ENCODE measurements around the gene DDAH1.

DDAH1 gene

GRCh38 chr1:85440612-85441011 is 24.3 kb downstream of the DDAH1 start:
- no peak for DNase-seq (ENCODE audit: low spot score)

GRCh38 chr1:85438353-85438752 is 26.6 kb downstream of the DDAH1 start:
- DNase-seq (ENCODE audit: low spot score), result no peak

DNA sequence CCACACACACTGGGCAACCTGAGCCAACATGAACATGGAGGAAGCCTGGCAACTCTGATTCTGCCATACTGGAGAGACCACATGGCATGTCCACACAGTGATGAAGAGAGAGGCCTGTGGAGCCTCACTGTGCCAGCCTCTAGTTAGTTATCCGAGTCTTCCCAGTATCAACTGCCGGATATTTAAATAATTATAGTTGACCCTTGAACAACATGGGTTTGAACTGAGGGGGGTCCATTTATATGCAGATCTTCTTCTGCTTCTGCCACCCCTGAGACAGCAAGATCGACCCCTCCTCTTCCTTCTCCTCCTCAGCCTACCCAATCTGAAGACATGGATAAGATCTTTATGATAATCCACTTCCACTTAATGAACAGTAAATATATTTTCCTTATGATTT is 27.8 kb downstream of the DDAH1 start:
- no peak for DNase-seq (ENCODE audit: low spot score)

DNA sequence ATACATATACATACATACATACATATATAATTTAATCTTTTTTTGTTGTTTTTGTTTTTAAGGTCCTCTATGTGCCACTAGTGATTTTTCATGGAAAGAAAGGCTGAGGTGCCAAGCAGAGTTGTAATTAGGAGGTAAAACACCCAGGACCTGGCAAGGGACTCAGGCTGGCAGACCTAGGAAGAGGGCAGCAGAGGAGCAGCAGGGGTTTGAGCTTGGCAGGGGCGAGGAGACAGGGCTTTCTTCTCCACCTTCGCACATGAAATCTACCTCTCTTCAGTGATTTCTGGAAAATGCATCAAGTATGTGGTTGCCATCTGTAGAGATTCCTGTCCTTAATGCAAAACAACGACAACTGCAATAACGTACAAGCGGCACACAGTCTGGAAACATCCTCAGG is 31.9 kb downstream of the DDAH1 start:
- DNase-seq (ENCODE audit: low spot score), result peak; percentile 58

DNA sequence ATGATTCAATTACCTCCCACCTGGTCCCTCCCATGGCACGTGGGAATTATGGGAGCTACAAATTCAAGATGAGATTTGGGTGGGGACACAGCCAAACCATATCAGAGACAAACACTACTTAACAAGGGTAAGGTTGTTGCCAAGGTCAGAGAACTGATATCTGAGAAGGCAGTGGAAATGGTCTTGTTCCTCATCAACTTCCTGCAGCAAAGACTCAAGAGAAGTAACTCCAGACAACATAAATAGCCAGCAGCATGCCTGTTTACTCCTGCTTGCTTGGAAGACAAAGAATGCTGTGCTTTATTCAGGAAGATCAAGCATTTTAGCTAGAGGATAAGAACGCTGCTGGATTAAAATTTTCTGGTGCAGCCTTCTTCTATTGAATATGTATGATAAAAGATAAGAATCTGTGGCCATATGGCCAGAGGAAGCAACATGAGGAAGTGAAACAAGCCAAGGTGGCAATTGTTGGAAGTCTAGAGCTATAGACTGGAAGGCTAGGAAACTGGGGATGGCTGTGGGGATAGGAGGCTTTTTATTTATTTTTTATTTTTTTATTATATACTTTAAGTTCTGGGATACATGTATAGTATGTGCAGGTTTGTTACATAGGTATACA is 36.4 kb downstream of the DDAH1 start:
- DNase-seq (ENCODE audit: low spot score), result no peak

DNA sequence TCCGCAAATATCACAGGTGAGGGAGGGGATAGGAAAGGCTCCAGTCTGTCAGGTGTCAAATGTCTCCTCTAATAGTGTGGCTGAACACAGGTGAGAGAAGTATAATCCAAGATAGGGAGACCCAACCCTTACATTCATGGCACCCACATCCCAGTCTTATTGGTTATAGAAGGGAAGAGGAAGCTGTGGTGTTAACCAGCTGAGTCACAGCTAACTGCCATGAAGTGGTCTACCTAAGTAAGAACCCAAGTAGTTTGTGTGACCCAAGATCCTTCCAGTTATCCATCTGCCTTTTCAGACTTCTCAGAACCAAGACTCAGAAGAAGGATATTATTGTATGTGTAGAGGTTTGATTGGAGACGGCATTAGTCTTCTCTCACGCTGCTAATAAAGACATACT is 37.1 kb downstream of the DDAH1 start:
- no peak for DNase-seq (ENCODE audit: low spot score)

DNA sequence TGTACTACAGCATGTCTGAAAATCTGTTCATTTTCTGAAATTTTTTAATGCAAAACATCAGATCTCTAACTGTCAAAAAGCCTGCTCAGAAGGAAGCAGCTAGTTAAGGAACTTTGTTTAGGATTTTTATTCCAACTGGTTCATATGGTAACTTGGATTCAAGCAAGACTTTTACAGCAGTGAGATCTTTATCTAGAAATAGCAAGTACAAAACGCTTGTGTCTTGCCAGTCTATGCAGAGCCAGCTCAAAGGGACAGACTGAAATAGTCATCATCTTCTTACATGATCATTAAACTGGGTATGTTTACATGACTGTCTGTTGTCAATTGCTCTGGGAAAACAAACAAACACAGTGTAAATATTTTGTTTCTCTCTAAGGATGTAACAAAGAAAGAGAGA is 37.6 kb downstream of the DDAH1 start:
- DNase-seq (ENCODE audit: low spot score), result no peak

DNA sequence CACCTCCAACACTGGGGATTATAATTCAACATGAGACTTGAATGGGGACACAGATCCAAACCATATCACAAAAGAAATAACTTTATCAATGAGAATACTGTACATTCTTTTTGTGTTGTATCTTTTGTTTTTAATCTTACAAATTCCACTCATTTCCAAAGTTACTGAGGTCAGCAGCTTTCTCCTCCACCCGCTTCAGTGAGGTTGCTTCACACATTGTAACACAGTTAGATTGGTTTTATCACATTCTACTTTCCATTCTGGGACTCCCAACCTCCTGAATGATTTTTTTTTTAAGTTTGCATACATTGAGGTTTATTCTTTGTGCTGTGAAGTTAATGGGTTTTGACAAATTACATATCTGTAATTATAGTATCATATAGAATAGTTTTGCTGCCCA is 43.8 kb downstream of the DDAH1 start:
- DNase-seq (ENCODE audit: low spot score), result no peak

DNA sequence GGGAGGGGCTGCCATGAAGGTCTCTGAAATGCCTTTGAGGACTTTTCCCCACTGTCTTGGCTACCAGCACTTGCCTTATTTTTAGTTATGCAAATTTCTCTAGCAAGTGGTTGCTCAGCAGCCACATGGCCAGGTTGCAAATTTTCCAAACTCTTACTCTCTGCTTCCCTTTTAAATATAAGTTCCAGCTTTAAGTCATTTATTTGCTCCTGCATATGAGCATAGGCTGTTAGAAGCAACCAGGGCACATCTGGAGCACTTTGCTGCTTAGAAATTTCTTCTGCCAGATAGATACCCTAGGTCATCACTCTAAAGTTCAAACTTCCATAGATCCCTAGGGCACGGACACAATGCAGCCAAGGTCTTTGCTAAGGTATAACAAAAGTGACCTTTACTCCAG is 44.8 kb downstream of the DDAH1 start:
- DNase-seq (ENCODE audit: low spot score), result no peak

- no peak for DNase-seq (ENCODE audit: low spot score)
These were observed 47.1 kb downstream of the DDAH1 start for GRCh38 chr1:85417876-85418275.

- DNase-seq (ENCODE audit: low spot score), result peak; percentile 45
These were observed 47.9 kb downstream of the DDAH1 start for GRCh38 chr1:85417017-85417416.

GRCh38 chr1:85413169-85413568 is 51.8 kb downstream of the DDAH1 start:
- no peak for DNase-seq (ENCODE audit: low spot score)

DNA sequence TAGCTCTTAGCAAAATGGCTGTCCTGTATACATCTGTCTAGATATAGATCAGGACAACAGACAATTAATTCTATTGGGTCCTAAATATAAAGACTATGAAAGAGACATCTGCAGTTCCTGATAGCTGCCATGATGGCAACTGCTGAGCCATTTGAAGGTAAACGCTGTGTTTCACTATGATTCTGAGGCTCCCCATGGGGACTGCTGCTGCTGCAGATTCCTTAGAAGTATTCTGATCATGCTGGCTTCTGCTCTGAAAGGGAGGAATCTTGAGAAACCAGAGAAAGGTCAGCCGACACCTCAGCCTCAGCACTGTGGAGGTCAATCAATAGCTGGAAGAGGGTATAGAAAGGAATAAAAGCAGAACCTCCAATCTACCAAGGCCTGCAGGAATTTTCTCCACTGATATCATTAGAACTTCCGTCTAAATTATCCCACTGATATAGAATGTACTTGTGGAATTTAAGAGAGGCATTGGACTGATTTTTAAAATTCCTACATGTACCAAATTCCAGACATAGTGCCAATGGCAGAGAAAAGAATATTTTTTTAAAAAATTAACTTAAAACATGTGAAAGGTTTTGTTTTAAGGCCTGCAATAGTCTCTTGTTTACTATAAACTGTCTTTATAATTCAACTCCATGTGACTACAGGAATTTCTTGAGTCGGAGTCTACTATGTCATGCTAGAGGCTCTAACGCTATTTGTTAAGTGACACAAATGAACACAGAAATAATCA is 53.2 kb downstream of the DDAH1 start:
- no peak for DNase-seq (ENCODE audit: low spot score)

GRCh38 chr1:85409516-85409915 is 55.4 kb downstream of the DDAH1 start:
- DNase-seq (ENCODE audit: low spot score), result no peak

- DNase-seq (ENCODE audit: low spot score), result no peak
These were observed 57.1 kb downstream of the DDAH1 start for GRCh38 chr1:85407746-85408377.

- DNase-seq (ENCODE audit: low spot score), result peak; percentile 50
These were observed 57.9 kb downstream of the DDAH1 start for GRCh38 chr1:85406887-85407533.

DNA sequence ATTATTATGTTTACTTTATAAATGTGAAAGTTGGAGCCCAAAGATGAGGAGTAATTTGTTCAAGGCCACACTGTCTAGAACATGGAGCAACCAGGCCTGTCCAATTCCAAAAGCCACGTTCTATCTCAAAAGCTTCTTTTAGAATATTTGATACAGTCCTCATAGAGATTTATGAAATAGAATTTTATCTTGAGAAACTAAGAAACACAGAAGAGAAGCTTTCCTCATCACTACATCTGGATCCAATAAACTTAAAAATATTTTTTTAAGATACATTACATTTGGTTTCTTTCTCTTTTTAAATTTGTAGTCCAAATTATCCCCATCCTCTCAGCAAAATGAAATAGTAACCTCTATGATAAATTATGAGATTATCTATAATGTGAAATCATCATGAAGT is 58.9 kb downstream of the DDAH1 start:
- no peak for DNase-seq (ENCODE audit: low spot score)

DNA sequence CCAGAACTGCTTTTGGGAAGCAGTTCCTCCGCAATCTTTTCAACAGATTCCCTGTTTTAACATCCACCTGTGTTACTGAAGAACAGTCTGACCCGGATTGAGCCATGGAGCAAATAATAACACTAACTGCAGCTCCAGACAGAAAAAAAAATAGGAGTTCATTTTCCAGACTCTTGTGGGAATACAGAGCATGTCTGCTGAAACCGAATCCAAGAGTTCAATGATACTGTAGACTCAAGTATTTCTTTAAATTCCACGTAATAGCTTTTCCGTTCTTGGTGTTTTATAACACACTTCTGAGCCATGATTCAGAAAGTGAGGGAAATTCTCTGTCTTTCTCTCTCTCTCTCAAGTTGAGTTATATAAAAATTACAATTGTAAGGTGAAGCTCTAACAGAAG is 60.6 kb downstream of the DDAH1 start:
- DNase-seq (ENCODE audit: low spot score), result no peak

DNA sequence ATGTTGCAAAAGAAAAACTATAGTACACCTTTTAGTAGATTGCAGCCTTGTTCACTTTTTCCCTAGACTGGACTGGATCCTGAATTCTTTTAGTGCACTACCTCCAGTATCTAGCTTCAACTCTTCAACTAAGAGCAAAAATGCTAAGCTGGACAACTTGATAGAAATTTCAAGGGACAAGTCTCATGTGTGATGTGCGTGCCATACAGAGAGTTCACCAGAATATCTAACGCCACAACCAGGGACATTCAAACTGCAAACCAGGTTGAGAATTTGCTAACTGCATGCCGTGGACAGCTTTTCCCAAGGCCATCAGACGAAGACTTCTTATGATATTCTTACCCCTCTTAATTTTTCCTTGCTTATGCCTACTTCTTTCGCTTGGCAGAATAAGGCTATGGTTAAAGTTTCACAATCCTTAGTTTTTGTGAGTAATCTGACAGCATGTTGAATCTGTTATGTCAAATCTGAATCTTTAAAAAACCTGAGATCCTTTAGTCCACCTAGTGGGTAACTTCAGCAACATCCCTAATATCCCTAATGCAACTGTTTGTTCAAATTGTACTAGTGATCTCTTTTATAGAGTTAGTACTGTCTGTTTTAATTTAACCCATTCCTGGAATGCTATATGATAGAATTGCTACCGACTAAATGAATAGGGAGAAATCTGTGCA is 66.4 kb downstream of the DDAH1 start:
- DNase-seq (ENCODE audit: low spot score), result no peak

DNA sequence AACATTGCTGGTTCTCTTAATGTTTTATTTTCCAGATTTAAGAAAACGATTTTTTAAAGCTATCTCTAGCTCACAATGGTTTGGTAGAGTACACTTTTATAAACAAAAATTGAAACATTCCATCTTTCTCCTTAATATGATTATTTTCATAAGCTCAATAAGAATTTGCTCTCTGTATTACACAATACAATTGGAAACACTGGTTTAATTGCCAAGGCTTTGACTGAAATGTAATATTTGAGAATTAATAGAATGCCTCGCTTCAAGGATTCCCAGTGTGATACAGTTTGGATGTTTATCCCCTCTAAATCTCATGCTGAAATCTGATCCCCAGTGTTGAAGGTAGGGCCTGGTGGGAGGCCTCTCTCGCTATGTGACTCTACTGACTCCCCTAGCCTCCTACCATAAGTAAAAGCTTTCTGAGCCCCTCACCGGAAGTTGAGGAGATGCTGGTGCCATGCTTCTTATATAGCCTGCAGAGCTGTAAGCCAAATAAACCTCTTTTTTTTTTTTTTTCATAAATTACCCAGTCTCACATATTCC is 67.4 kb downstream of the DDAH1 start:
- no peak for DNase-seq (ENCODE audit: low spot score)

GRCh38 chr1:85396194-85396593 is 68.8 kb downstream of the DDAH1 start:
- no peak for DNase-seq (ENCODE audit: low spot score)

- DNase-seq (ENCODE audit: low spot score), result no peak
These were observed 70.8 kb downstream of the DDAH1 start for GRCh38 chr1:85394130-85394529.

All from cerebellar cortex (tissue), 1 donor.